GM15510 (cell line): ENCODE results near the gene ARHGAP26.

Source experiments
- POLR2A ChIP-seq: IDR thresholded peaks from 3 replicates; pipeline ENCODE4 v1.6.1; 2011; ENCODE audit warnings: borderline replicate concordance; ENCODE audit not compliant: insufficient read length; ENCODE audit errors: extremely low read depth

The ARHGAP26 gene, protein sequence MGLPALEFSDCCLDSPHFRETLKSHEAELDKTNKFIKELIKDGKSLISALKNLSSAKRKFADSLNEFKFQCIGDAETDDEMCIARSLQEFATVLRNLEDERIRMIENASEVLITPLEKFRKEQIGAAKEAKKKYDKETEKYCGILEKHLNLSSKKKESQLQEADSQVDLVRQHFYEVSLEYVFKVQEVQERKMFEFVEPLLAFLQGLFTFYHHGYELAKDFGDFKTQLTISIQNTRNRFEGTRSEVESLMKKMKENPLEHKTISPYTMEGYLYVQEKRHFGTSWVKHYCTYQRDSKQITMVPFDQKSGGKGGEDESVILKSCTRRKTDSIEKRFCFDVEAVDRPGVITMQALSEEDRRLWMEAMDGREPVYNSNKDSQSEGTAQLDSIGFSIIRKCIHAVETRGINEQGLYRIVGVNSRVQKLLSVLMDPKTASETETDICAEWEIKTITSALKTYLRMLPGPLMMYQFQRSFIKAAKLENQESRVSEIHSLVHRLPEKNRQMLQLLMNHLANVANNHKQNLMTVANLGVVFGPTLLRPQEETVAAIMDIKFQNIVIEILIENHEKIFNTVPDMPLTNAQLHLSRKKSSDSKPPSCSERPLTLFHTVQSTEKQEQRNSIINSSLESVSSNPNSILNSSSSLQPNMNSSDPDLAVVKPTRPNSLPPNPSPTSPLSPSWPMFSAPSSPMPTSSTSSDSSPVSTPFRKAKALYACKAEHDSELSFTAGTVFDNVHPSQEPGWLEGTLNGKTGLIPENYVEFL

DNA sequence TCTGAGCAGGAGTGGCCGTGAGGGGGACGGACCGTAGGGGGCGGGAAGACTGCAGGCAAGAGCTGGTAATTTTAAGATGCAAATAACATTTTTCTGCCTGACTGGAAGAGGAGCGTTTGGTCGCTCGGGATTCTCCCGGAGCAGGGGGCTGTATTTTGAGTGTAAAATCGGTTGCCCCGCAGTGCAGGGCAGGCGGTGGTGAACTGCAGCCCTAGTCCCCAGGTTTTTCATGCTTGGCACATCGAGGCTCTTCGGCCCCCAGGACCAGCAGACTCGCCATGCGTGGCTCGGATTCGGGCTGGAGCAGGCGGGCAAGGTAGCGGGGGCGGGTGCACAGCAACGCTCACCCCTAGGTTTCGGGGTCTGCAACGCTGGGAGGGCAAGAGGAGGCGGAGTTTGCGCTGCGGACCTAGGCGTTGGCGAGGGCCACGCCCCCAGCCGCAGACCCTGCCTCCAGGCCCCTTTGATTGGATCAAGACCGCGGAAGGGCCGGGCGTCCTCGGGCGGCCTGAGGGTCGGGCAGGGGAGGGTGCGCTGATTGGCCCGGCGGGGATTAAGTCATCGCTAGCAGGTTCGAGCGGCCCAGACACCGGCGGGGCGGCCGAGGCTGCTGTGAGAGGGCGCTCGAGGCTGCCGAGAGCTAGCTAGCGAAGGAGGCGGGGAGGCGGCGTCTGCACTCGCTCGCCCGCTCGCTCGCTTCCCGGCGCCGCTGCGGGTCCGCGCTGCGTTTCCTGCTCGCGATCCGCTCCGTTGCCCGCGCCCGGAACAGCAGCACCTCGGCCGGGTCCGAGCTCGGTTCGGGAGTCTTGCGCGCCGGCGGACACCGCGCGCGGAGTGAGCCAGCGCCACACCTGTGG is at the start of gene ARHGAP26:
Gene ARHGAP26 (plus strand): TSS at position 585 of the 857 bp plus-strand sequence. CDS start 385 bp downstream, outside the sequence.
- TF ChIP-seq POLR2A, result peak; percentile 70

DNA sequence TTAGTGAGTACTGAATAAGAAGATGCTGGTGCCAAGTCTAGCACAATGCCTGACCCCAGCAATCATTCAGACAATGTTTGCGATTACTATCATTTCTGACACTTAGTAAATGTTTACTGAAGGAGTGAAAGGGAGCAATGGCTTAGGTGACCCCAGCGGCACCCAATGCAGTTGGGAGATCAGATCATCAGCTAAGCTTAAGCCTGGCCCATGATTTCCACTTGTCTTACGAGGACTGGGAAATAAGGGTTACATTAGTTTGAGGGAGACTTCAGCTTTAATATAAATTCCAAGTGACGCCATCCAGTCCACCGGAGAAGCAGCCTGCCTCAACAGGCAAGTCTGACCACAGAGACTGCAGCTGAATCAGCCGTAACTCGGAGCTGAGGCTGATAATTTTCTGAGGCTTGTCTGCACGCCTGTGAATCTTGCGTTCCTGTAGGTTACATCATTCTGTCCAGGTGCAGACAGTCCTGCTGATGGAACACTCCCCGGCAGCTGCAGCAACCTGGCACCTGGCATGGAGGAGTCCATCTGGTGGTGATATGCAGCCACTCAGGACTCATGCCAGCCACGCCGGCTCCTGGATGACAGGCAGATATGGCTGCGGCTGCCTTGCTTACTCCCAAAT is 49.4 kb upstream of the ARHGAP26 start:
- no peak for TF ChIP-seq POLR2A

DNA sequence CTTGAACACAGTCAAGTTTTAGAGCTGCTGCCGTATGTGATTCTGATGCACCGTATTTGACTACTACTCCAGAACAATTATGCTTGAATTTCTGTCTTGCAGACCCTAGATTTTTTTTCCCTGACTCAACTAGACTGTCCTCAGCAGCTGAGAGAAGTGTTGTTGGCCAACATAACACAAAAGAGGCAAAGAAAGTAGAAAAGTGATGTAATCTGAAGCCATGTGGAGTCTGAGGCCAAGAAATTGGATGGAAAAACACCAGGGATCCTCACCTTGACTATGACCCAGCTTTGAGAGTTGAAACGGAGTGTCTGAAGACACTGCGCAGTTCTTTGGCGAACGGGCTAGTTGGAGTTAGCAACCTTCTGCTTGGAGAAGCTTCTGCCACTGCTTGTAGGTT is 48.0 kb upstream of the ARHGAP26 start:
- no peak for TF ChIP-seq POLR2A

DNA sequence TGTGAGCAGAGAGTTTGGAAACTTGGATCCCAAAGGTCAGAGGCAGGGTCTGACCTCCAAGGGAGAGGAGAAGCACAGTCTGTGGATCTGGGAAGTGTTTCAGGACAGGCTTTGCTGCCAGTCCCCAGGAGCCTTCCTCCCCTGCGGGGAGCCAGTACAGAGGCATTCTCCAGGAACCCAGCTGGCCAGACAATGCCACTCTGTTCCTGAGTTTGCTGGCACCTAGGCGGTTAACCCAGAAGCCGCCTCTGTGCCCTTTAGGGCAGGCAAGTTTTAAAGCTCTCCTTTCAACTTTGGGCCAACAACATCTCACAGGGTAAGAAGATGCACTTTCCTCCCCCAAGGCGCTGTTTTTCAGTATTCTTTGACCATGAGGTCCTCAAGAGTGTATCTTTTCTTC is 47.3 kb upstream of the ARHGAP26 start:
- no peak for TF ChIP-seq POLR2A

DNA sequence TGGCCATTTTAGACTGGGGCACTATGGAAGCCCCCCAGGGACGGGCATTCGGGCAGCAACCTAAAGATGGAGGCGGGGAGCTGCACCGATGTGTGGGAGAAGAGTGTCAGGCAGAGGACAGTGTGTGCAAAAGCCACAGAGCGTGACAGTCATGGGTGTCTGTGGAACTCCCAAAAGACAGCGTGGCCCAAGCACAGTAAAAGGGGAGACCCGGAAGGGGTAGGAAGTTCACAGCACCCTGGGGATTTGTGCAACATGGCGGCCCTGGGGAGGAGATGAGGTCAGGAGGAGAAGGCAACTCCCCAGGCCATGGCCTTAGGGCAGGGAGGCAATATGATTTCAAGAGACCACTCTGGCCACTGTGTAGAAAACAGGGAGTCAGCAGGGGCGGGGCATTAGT is 45.4 kb upstream of the ARHGAP26 start:
- no peak for TF ChIP-seq POLR2A

DNA sequence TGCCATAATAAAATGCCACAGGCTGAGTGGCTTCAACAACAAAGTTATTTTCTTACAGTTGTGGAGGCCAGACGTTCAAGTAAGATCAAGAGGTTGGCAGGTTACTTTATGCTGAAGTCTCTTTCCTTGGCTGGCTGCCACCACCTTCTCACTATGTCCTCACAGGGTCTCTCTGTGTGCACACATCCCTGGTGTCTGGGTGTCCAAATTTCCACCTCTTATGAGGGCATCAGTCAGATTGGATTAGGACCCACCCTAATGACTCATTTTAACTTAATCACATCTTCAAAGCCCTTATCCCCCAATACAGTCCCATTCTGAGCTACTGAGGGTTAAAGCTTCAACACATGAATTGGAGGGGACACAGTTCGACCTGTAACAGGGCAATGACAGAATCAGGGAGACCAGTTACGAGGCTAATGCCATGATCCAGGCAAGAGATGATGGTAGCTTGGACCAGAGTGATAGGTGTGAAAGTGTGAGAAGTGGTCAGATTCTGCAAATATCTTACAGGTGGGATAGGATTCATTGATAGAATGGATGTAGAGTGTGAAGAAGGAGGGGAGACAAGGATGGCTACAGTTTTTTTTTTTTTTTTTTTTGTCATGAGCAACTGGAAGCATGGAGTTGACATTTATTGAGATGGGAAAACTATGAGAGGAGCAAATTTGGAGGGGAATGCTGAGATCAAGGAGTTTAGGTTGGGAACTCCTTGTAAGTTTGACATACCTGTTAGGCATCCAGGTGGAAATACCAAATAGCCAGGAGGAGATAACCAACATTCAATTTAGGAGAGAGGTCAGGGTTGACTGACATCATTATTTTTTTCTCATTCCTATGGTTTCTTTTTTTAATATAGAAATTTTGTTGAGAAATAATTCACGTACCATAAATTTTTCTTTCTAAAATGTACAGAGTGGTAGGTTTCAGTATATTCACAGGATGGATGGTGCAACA is 44.7 kb upstream of the ARHGAP26 start:
- no peak for TF ChIP-seq POLR2A

DNA sequence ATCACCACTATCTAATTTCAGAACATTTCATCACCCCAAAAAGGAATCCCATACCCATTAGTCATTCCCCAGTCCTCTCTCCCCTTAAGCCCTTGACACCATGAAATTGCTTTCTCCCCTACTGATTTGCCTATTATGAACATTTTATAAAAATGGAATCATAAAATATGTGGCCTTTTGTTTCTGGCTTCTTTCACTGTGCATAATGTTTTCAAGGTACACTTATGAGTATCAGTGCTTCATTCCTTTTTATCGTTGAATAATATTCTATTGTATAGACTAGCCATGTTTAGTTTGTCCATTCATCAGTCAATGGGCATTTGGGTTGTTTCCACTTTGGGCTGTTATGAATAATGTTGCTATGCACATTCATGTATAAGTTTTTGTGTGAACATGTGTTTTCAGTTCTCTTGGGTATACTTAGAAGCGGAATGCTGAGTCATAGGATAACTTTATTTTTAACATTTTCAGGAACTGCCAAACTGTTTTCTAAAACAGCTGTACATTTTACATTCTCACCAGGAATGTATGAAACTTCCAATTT is 43.9 kb upstream of the ARHGAP26 start:
- no peak for TF ChIP-seq POLR2A

DNA sequence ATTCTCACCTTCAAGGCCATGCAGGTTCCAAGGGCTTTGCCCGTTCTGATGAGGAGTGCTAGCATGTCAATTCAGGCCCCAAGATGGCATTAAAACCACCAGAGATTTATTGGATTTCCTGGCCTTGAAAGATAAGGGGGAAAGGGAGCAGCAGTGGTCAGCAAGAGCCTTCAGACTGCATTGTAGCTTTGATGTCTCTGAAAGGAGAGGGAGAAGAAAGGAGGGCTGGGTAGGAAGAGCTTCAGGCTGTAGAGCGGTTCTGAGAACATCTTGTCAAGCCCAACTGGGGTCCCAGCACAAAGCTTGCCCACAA is 42.5 kb upstream of the ARHGAP26 start:
- TF ChIP-seq POLR2A, result no peak

DNA sequence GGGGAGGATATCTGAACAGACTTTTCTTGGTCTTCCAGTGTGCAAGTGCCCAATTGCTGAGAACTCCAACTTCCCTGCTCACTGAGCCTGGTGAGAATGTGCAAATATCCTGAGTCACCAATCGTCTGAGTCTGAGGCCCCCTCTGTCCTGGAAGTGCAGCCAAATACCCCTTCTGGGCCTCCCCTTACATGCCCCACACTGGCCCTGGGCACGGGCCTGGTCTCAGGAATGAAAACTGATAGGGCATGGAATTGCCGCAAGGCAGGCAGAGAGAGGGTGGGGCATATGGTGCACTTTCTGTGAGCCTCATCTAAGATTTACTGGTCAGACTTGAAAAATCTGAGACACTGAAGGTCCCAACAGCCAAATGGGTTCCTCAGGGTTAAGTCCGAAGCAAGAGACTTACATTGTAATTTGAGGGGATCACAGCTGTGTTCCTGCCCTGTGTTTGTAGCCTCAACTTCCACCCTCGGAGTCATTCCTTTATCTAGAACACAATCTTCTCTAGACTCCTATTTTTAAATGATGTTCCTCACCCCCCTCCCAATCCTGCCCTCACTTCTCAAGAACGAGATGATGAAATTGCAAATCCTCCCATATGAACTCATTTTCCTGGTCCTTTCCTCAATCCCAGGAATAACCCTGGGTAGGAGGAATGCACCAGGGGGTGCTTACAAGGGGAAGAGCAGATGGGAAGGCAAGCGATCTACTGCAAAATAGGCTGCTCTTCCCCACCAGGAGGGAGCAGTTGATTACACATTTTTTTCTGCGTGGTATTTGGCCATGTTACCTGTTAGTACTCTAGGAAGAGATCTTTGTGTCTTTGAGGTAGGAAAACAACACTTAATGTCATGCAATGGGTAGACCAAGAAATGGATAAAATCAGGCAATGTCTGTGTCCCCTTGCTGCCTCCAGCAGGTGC is 34.6 kb upstream of the ARHGAP26 start:
- TF ChIP-seq POLR2A, result no peak

DNA sequence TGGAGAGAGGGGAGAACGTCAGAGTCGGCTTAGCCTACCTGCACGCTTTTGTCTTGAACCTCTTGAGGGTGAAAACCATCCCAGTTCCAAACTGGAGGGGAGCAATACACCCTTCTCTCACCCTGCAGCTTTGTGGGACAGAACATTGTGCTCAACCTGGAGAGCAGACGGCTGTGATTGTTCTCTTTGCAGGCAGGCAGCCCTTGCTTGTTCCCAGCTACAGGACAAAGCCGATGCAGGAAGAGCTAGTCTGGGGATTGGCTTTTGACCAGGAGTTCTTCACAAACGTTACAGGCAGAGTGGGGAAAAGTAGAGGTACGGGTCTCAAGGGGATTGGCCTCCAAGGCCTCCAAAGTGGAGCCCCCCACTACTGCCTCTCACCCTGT is 33.9 kb upstream of the ARHGAP26 start:
- no peak for TF ChIP-seq POLR2A

DNA sequence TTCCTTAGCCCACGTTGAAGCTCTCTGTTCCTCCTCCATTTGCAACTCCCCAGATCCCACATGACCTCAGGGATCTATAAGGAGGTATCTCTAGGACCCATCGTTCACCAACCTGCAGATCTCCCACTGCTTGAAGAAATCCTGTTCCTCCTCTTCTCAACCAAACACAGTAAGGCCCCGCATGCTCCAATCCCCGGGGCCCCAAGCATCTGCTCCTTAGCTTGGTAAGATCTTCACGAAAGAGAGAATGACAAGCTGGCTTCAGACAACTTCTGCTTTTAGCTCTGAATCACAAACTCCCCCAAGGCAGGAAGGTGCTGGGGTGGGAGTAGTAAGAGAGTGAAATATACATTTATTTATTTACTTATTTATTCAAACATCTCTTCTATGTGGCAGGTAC is 33.0 kb upstream of the ARHGAP26 start:
- no peak for TF ChIP-seq POLR2A

DNA sequence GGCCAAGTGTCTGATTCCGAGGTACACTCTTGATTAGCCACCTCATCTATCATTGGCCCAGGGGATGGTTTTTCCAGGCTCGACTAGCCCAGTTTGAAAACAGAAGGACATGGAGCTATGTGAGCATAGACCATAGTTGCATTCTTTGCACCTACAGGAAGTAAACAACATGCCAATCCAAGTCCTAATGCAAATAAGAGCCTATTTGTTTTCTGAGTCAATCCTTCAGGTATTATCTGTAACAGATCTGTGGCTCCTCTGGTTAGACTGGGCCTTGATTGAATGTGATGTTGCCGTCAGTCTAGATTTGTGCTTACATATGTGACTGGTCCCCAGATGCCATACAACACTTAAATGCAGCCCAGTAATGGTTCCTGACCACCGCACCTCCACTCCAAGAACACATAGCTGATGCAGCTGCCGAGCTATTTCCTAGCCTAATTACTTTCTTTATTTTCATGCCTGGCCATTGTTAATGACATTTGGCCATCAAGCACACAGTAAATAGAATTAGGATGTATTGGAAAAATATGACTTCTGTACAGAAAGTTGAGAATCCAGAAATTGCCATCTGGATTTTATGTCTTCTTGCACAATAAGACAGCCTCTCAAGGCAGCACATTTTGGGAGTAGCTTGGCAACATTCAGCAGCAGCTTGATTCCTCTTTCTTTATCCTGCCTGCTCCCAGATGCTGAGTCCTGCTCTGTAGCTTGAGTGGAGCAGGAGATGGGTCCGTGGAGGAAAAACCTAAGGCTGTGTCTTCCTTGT is 29.5 kb upstream of the ARHGAP26 start:
- no peak for TF ChIP-seq POLR2A
